Esophagus muscularis mucosa (tissue), 4 donors: ENCODE measurements around the gene KIF16B. TPM values are rescaled to one million over a fixed set of nuclear protein-coding genes. Genes with fewer than 3 reads are reported as not detected.

Experiments used
- DNase-seq: peaks from one replicate; pipeline ENCODE4 v3.0.0-alpha.2; 2017; ENCODE audit errors: extremely low spot score
- H3K27ac ChIP-seq, 4 donors: fragments of 200-600 bp; sonication (generic); replicated peaks in 1 of 4; 1 replicate in 3 of 4; 2 replicates in 1 of 4; pipeline ENCODE4 v1.5.1; 2016 to 2019; ENCODE audit warnings: mild to moderate bottlenecking in 1 of 4
- H3K27me3 ChIP-seq, 4 donors: fragments of 200-600 bp; sonication (generic); one replicate each; pipeline versions ENCODE4 v1.5.1 to v1.6.0; 2016 to 2019
- H3K36me3 ChIP-seq, 4 donors: fragments of 200-600 bp; sonication (generic); one replicate each; pipeline ENCODE4 v1.5.1; 2016 to 2019
- H3K4me1 ChIP-seq, 4 donors: fragments of 200-600 bp; sonication (generic); one replicate each; pipeline ENCODE4 v1.5.1; 2016 to 2019
- H3K4me3 ChIP-seq, 4 donors: fragments of 200-600 bp; sonication (generic); 1 replicate in 2 of 4; 2 replicates in 2 of 4; pipeline ENCODE4 v1.5.1; 2016 to 2019; ENCODE audit warnings: mild to moderate bottlenecking in 4 of 4, moderate library complexity in 1 of 4
- H3K9me3 ChIP-seq, 4 donors: fragments of 200-600 bp; sonication (generic); 1 replicate in 3 of 4; 2 replicates in 1 of 4; pipeline ENCODE4 v1.5.1; 2016 to 2019
- EP300 ChIP-seq: sonication (generic); formaldehyde crosslinking; IDR thresholded peaks from one replicate; pipeline ENCODE4 v1.6.1; 2017; ENCODE audit warnings: antibody characterized with exemption
- POLR2A ChIP-seq: fragments of 450-650 bp; IDR thresholded peaks from one replicate; pipeline ENCODE4 v1.6.1; 2017; ENCODE audit warnings: antibody characterized with exemption, moderate library complexity, mild to moderate bottlenecking, low read depth
- POLR2AphosphoS5 ChIP-seq, 2 donors: sonication (generic); formaldehyde crosslinking; IDR thresholded peaks; one replicate each; pipeline ENCODE4 v1.6.1; 2017; ENCODE audit warnings: antibody characterized with exemption in 2 of 2
- WGBS: methylation state at CpG from one replicate; pipeline ENCODE4 v1.1.5; 2018; 5-methylcytosine and 5-hydroxymethylcytosine counted together
- intact Hi-C: fragments of 100-400 bp; cut with DNase I; formaldehyde crosslinking; loops from one replicate; pipeline ENCODE4 v1.15.1; 2023
- total RNA-seq, 4 donors: library from RNA; depleted of rRNA; stranded (reverse); fragments of >200 nt; gene quantifications; one replicate each; pipeline versions ENCODE4 v1.1.0 to v1.2.1, GENCODE V29; 2016
- TF ChIP-seq, protein P1 (sequence below), 3 experiments: fragments of 200-600 bp in 2 of 3; fragments of 450-650 bp in 1 of 3; sonication (generic) in 2 of 3; IDR thresholded peaks; one replicate each; pipeline ENCODE4 v1.5.1; 2017 to 2019; ENCODE audit warnings: antibody characterized with exemption in 3 of 3, mild to moderate bottlenecking in 2 of 3, moderate library complexity in 1 of 3

The KIF16B gene
- total RNA-seq, 4 donors from 2014 or later, result 15.4 to 21.1 (median 19.3) TPM

DNA sequence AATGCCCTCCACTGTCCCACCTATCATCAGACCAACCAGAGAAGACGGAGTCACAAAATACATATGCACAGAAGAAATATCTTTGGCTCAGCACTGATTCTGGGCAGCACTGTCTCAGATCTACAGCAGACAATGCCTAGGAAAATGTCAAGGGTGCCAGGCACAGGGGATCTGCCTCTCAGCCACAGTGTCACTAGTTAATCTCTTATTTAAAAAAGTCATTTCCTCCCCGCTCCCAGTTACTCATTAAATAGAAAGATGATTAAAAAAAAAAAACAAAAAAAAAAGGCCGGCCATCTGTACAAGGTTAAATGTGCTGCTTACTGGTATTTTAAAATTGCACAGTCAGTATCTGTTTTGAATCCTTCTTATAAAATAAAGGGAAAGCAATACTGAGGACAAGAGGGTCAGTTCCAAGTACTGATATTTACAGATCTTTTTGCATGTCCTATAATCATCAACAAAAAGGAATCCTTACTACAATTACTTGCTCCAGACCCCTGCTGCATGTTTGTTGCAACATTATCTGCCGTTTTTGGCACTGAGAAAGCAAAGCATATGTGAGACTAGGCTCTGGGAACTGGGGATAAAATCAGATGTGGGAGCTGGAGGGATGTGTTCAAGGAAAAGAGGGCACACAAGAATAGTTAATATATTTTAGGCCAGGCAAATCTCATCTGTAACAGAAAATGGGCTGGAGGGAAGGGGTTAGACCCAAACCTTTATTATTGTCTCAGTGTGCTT, 299.3 kb downstream of the KIF16B start:
- no peaks in the 10 kb centered on the region for H3K9me3 ChIP-seq
- DNase-seq, result no peak
- 73% methylated on average over 4 of the region's 4 CpGs for WGBS
- H3K4me1 ChIP-seq, result no peaks in the 10 kb centered on the region
- peaks cover 7 to 22% (median 12%) of the 10 kb centered on the region in 4 donors for H3K36me3 ChIP-seq
- intact Hi-C loops, result no loop called here
- no peaks in the 10 kb centered on the region for H3K27me3 ChIP-seq
- no peak overlapping the region for H3K27ac ChIP-seq
- TF ChIP-seq, protein P1, sequence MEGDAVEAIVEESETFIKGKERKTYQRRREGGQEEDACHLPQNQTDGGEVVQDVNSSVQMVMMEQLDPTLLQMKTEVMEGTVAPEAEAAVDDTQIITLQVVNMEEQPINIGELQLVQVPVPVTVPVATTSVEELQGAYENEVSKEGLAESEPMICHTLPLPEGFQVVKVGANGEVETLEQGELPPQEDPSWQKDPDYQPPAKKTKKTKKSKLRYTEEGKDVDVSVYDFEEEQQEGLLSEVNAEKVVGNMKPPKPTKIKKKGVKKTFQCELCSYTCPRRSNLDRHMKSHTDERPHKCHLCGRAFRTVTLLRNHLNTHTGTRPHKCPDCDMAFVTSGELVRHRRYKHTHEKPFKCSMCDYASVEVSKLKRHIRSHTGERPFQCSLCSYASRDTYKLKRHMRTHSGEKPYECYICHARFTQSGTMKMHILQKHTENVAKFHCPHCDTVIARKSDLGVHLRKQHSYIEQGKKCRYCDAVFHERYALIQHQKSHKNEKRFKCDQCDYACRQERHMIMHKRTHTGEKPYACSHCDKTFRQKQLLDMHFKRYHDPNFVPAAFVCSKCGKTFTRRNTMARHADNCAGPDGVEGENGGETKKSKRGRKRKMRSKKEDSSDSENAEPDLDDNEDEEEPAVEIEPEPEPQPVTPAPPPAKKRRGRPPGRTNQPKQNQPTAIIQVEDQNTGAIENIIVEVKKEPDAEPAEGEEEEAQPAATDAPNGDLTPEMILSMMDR (IDR thresholded peaks at IDR 0.05), result no peak
- TF ChIP-seq POLR2AphosphoS5 (IDR thresholded peaks at IDR 0.05) (no peak), EP300 (no peak), POLR2A (no peak)
- no peak overlapping the region for H3K4me3 ChIP-seq

GRCh38 chr20:16272780-16273360, 300.4 kb downstream of the KIF16B start:
- H3K27ac ChIP-seq, result no peak overlapping the region
- DNase-seq, result no peak
- TF ChIP-seq POLR2A (no peak), POLR2AphosphoS5 (IDR thresholded peaks at IDR 0.05) (no peak), EP300 (no peak)
- TF ChIP-seq, protein P1 (IDR thresholded peaks at IDR 0.05), result no peak
- H3K4me1 ChIP-seq, result no peaks in the 10 kb centered on the region
- no peaks in the 10 kb centered on the region for H3K27me3 ChIP-seq
- no peak overlapping the region for H3K4me3 ChIP-seq
- intact Hi-C loops, result no loop called here
- WGBS, result 85% methylated on average over 19 of the region's 20 CpGs
- H3K36me3 ChIP-seq, result peaks cover 7 to 26% (median 12%) of the 10 kb centered on the region in 4 donors
- no peaks in the 10 kb centered on the region for H3K9me3 ChIP-seq

DNA sequence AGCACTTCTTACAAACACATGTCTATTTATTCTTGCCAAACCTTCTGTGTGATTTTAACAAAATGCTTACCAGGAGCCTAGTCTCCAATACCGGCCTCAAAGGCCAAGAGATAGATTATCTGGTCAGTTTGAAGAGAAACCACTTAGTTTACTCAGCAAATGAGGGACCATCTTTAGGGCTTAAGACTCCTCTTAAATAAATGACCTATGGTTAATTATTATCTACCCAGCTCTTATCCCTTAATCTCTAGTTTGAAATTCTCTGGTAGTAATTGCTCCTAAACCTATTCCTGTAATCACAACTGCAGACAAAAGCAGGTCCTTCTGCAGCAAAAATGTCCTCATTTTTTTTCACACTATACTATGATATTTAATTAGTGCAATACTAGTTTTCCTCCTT, 301.8 kb downstream of the KIF16B start:
- H3K4me3 ChIP-seq, result no peak overlapping the region
- H3K4me1 ChIP-seq, result no peaks in the 10 kb centered on the region
- intact Hi-C loops, result no loop called here
- no peak overlapping the region for H3K27ac ChIP-seq
- 96% methylated on average over 1 of the region's 1 CpG for WGBS
- no peak for DNase-seq
- peaks cover 0 to 11% (median 4%) of the 10 kb centered on the region in 4 donors for H3K9me3 ChIP-seq
- no peak for TF ChIP-seq POLR2A
- TF ChIP-seq EP300, result no peak
- TF ChIP-seq POLR2AphosphoS5 (IDR thresholded peaks at IDR 0.05), result no peak
- TF ChIP-seq, protein P1 (IDR thresholded peaks at IDR 0.05), result no peak
- no peaks in the 10 kb centered on the region for H3K27me3 ChIP-seq
- peaks cover 7 to 31% (median 12%) of the 10 kb centered on the region in 4 donors for H3K36me3 ChIP-seq

DNA sequence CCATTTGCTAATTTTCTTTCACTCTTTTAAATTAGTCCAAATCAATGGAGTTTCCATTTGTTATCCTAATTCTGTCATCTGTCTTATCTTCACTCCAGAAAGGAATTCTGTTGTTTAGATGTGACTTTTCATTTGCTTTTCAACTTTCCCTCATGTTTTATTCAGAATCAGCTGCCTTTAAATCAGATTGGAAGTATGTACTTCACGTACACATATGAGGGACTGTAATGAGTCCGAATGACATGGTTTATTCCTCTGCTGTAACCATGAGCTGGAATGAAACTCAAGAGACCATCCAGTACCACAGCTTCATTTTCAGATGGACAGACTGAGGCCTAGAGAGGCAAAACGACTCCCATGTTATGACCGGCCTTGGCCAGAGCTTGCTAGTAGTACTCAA, 302.3 kb downstream of the KIF16B start:
- TF ChIP-seq, protein P1 (IDR thresholded peaks at IDR 0.05), result no peak
- TF ChIP-seq POLR2A, result no peak
- TF ChIP-seq POLR2AphosphoS5 (IDR thresholded peaks at IDR 0.05), result no peak
- 80% methylated on average over 4 of the region's 4 CpGs for WGBS
- no peak for DNase-seq
- H3K4me1 ChIP-seq, result no peaks in the 10 kb centered on the region
- intact Hi-C loops, result no loop called here
- H3K27me3 ChIP-seq, result no peaks in the 10 kb centered on the region
- no peak overlapping the region for H3K4me3 ChIP-seq
- H3K27ac ChIP-seq, result no peak overlapping the region
- H3K36me3 ChIP-seq, result peaks cover 7 to 31% (median 12%) of the 10 kb centered on the region in 4 donors
- H3K9me3 ChIP-seq, result peaks cover 0 to 16% (median 6%) of the 10 kb centered on the region in 4 donors
